Measurements from ENCODE around the gene SSH2. TPM values are rescaled to one million over a fixed set of nuclear protein-coding genes. Genes with fewer than 3 reads are reported as not detected.

SSH2 gene
- total and polyA plus RNA-seq, 2 donors from 2014 or later, result 19.7 to 62.5 TPM

DNA sequence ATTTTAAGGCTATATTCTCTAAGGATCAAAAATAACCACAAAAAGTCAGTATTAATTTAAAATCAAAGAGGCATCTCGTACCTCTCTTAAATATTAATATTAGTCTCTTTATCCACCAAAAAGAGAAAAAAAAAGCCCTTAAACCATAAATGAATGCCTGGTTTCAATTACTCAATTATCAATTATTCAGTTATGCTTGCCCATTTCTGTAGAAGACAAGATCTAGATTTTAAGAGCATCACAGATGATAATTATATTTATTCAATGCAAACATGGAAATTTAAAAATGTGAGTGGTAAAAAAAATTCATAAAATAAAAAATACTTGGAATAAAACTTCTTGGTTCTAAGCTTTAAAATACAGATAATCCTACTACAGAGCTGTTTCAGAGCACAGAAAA, 181.6 kb downstream of the SSH2 start:
- Histone ChIP-seq H3K36me3 (ENCODE audit: control insufficient read depth in 2 of 3, insufficient read depth in 3 of 3, low read length in 3 of 3) (no peaks in the 10 kb centered on the region), H3K9me3 (ENCODE audit: control insufficient read depth in 2 of 3, insufficient read depth in 1 of 3, low read length in 3 of 3) (no peaks in the 10 kb centered on the region), H3K9ac (ENCODE audit: low read length in 3 of 3) (no peak overlapping the region), H3K27ac (ENCODE audit: low read depth in 2 of 2, low read length in 2 of 2) (no peak overlapping the region), H3K4me3 (ENCODE audit: low read length in 3 of 3) (no peak overlapping the region), H3K27me3 (ENCODE audit: control insufficient read depth, insufficient read depth, low read length) (no peaks in the 10 kb centered on the region), H3K4me1 (ENCODE audit: control insufficient read depth in 2 of 3, insufficient read depth in 2 of 3, low read depth in 1 of 3, low read length in 3 of 3) (no peaks in the 10 kb centered on the region)
- DNase-seq (no peak), FAIRE-seq (no peak)
- intact Hi-C loops (cut with DNase I), result no loop called here
- TF ChIP-seq, protein P1, sequence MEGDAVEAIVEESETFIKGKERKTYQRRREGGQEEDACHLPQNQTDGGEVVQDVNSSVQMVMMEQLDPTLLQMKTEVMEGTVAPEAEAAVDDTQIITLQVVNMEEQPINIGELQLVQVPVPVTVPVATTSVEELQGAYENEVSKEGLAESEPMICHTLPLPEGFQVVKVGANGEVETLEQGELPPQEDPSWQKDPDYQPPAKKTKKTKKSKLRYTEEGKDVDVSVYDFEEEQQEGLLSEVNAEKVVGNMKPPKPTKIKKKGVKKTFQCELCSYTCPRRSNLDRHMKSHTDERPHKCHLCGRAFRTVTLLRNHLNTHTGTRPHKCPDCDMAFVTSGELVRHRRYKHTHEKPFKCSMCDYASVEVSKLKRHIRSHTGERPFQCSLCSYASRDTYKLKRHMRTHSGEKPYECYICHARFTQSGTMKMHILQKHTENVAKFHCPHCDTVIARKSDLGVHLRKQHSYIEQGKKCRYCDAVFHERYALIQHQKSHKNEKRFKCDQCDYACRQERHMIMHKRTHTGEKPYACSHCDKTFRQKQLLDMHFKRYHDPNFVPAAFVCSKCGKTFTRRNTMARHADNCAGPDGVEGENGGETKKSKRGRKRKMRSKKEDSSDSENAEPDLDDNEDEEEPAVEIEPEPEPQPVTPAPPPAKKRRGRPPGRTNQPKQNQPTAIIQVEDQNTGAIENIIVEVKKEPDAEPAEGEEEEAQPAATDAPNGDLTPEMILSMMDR (IDR thresholded peaks at IDR 0.05; ENCODE audit: borderline replicate concordance, extremely low read depth, insufficient read depth), result no peak

DNA sequence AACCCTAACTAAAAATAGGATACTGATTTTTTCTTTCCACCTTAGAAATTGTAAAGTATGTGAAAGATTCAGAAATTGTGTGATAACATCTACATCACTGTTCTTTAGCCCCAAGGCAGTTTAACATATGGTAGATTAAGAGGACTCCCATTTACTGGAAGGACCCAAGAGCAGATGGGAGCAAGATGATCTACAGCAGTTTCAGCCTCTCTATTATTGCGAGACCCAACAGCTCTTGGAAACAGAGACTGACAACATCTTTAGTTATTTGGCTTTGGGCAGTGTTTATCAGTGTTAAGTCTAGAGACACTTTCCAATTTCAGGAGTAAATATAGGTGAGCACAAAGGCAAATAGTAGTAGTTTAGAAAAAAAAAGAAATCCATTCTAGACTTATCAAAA, 182.4 kb downstream of the SSH2 start:
- H3K36me3 ChIP-seq (ENCODE audit: control insufficient read depth in 2 of 3, insufficient read depth in 3 of 3, low read length in 3 of 3), result no peaks in the 10 kb centered on the region
- no peaks in the 10 kb centered on the region for H3K4me1 ChIP-seq (ENCODE audit: control insufficient read depth in 2 of 3, insufficient read depth in 2 of 3, low read depth in 1 of 3, low read length in 3 of 3)
- FAIRE-seq, result no peak
- H3K9ac ChIP-seq (ENCODE audit: low read length in 3 of 3), result no peak overlapping the region
- no peak for DNase-seq
- TF ChIP-seq, protein P1 (IDR thresholded peaks at IDR 0.05; ENCODE audit: borderline replicate concordance, extremely low read depth, insufficient read depth), result no peak
- no peaks in the 10 kb centered on the region for H3K27me3 ChIP-seq (ENCODE audit: control insufficient read depth, insufficient read depth, low read length)
- H3K27ac ChIP-seq (ENCODE audit: low read depth in 2 of 2, low read length in 2 of 2), result no peak overlapping the region
- intact Hi-C loops (cut with DNase I), result no loop called here
- no peak overlapping the region for H3K4me3 ChIP-seq (ENCODE audit: low read length in 3 of 3)
- no peaks in the 10 kb centered on the region for H3K9me3 ChIP-seq (ENCODE audit: control insufficient read depth in 2 of 3, insufficient read depth in 1 of 3, low read length in 3 of 3)

DNA sequence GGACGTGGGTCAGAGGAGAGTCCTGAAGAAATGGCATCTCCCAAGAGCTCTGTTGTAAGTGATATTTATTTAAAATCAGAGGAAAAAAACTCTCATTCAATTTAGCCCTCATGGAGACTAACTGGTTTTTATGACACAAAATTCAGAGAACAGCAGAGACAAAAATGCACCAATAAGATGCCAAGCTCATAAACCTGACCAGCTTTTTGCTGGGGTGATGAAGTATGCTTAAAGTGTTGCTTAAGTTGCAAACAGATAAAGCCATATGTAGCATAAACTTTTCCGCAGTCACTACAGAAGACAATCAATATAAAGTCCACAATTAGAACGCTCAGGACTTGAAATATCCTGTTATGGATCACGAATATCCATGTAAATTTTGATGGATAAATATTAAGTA, 183.4 kb downstream of the SSH2 start:
- H3K27ac ChIP-seq (ENCODE audit: low read depth in 2 of 2, low read length in 2 of 2), result no peak overlapping the region
- H3K4me3 ChIP-seq (ENCODE audit: low read length in 3 of 3), result no peak overlapping the region
- H3K9ac ChIP-seq (ENCODE audit: low read length in 3 of 3), result no peak overlapping the region
- FAIRE-seq (no peak), DNase-seq (no peak)
- intact Hi-C loops (cut with DNase I), result no loop called here
- no peaks in the 10 kb centered on the region for H3K27me3 ChIP-seq (ENCODE audit: control insufficient read depth, insufficient read depth, low read length)
- H3K4me1 ChIP-seq (ENCODE audit: control insufficient read depth in 2 of 3, insufficient read depth in 2 of 3, low read depth in 1 of 3, low read length in 3 of 3), result no peaks in the 10 kb centered on the region
- H3K9me3 ChIP-seq (ENCODE audit: control insufficient read depth in 2 of 3, insufficient read depth in 1 of 3, low read length in 3 of 3), result no peaks in the 10 kb centered on the region
- no peaks in the 10 kb centered on the region for H3K36me3 ChIP-seq (ENCODE audit: control insufficient read depth in 2 of 3, insufficient read depth in 3 of 3, low read length in 3 of 3)
- TF ChIP-seq, protein P1 (IDR thresholded peaks at IDR 0.05; ENCODE audit: borderline replicate concordance, extremely low read depth, insufficient read depth), result no peak

DNA sequence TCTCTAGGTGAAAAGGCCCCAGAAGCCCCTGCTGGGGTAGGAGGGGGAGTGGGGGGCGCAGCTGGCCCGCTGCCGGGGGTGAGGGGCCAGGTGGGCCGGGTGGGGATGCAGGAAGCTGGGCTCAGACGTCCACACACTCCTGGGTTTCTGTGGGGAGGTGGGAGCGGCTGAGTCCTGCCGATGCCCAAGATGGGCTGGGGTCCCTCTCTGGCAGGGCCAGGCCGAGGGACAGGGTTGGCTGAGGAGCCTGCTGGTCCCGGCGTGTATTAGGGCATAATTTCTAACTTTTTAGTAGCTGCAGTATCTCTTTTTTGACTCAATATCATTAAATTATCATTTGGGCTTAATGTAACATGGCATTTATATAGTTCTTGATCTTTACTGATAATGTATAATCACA, 185.9 kb downstream of the SSH2 start:
- Histone ChIP-seq H3K36me3 (ENCODE audit: control insufficient read depth in 2 of 3, insufficient read depth in 3 of 3, low read length in 3 of 3) (no peaks in the 10 kb centered on the region), H3K27me3 (ENCODE audit: control insufficient read depth, insufficient read depth, low read length) (no peaks in the 10 kb centered on the region), H3K9me3 (ENCODE audit: control insufficient read depth in 2 of 3, insufficient read depth in 1 of 3, low read length in 3 of 3) (no peaks in the 10 kb centered on the region), H3K9ac (ENCODE audit: low read length in 3 of 3) (no peak overlapping the region), H3K4me3 (ENCODE audit: low read length in 3 of 3) (no peak overlapping the region), H3K27ac (ENCODE audit: low read depth in 2 of 2, low read length in 2 of 2) (no peak overlapping the region), H3K4me1 (ENCODE audit: control insufficient read depth in 2 of 3, insufficient read depth in 2 of 3, low read depth in 1 of 3, low read length in 3 of 3) (no peaks in the 10 kb centered on the region)
- DNase-seq (no peak), FAIRE-seq (no peak)
- TF ChIP-seq, protein P1 (IDR thresholded peaks at IDR 0.05; ENCODE audit: borderline replicate concordance, extremely low read depth, insufficient read depth), result no peak
- intact Hi-C loops (cut with DNase I), result no loop called here

Measured in kidney (tissue), 14 donors.